IPS-20b (cell line): Measurements from ENCODE around the gene FBN1.

Experiments
- H3K27ac ChIP-seq: one replicate; pipeline ENCODE4 v1.5.1; 2013; ENCODE audit warnings: low read length
- H3K27me3 ChIP-seq: 2 replicates; pipeline ENCODE4 v1.6.1; 2013; ENCODE audit warnings: mild to moderate bottlenecking, low read length, inconsistent platforms; ENCODE audit not compliant: insufficient read depth
- H3K36me3 ChIP-seq: 2 replicates; pipeline ENCODE4 v1.6.1; 2013; ENCODE audit warnings: low read depth, mild to moderate bottlenecking, inconsistent platforms, low read length, moderate library complexity; ENCODE audit not compliant: insufficient read depth
- H3K4me1 ChIP-seq: 2 replicates; pipeline ENCODE4 v1.6.1; 2013; ENCODE audit warnings: mild to moderate bottlenecking, control low read depth, inconsistent platforms, low read length, moderate library complexity; ENCODE audit not compliant: insufficient read depth
- H3K4me3 ChIP-seq: 2 replicates; pipeline ENCODE4 v1.5.1; 2013; ENCODE audit warnings: mild to moderate bottlenecking, low read length, inconsistent platforms
- H3K9ac ChIP-seq: 2 replicates; pipeline ENCODE4 v1.6.1; 2013; ENCODE audit warnings: low read depth, mild to moderate bottlenecking, inconsistent platforms, low read length, moderate library complexity
- H3K9me3 ChIP-seq: 2 replicates; pipeline ENCODE4 v1.6.1; 2013; ENCODE audit warnings: mild to moderate bottlenecking, low read depth, low read length, inconsistent platforms; ENCODE audit not compliant: insufficient read depth

The FBN1 gene

GRCh38 chr15:48577469-48577868 is 68.0 kb downstream of the FBN1 start:
- H3K4me1 ChIP-seq = no peaks in the 10 kb centered on the region
- H3K27ac ChIP-seq = no peak overlapping the region
- H3K27me3 ChIP-seq = no peaks in the 10 kb centered on the region
- no peak overlapping the region for H3K4me3 ChIP-seq
- H3K36me3 ChIP-seq = no peaks in the 10 kb centered on the region
- no peak overlapping the region for H3K9ac ChIP-seq
- no peaks in the 10 kb centered on the region for H3K9me3 ChIP-seq

GRCh38 chr15:48574187-48574586 is 71.3 kb downstream of the FBN1 start:
- Histone ChIP-seq H3K4me1 (no peaks in the 10 kb centered on the region), H3K27ac (no peak overlapping the region), H3K36me3 (no peaks in the 10 kb centered on the region), H3K4me3 (no peak overlapping the region), H3K9me3 (no peaks in the 10 kb centered on the region), H3K27me3 (no peaks in the 10 kb centered on the region), H3K9ac (no peak overlapping the region)

GRCh38 chr15:48573780-48574179 is 71.7 kb downstream of the FBN1 start:
- H3K9me3 ChIP-seq = no peaks in the 10 kb centered on the region
- no peaks in the 10 kb centered on the region for H3K27me3 ChIP-seq
- H3K4me1 ChIP-seq = no peaks in the 10 kb centered on the region
- H3K9ac ChIP-seq = no peak overlapping the region
- H3K27ac ChIP-seq = no peak overlapping the region
- H3K36me3 ChIP-seq = no peaks in the 10 kb centered on the region
- no peak overlapping the region for H3K4me3 ChIP-seq

GRCh38 chr15:48572823-48573222 is 72.7 kb downstream of the FBN1 start:
- H3K9ac ChIP-seq = no peak overlapping the region
- no peak overlapping the region for H3K4me3 ChIP-seq
- H3K27me3 ChIP-seq = no peaks in the 10 kb centered on the region
- H3K36me3 ChIP-seq = no peaks in the 10 kb centered on the region
- no peaks in the 10 kb centered on the region for H3K4me1 ChIP-seq
- no peaks in the 10 kb centered on the region for H3K9me3 ChIP-seq
- no peak overlapping the region for H3K27ac ChIP-seq

GRCh38 chr15:48571510-48571909 is 74.0 kb downstream of the FBN1 start:
- Histone ChIP-seq H3K9me3 (no peaks in the 10 kb centered on the region), H3K4me3 (no peak overlapping the region), H3K4me1 (no peaks in the 10 kb centered on the region; the same call in 1 of the 2 replicates), H3K36me3 (no peaks in the 10 kb centered on the region), H3K27ac (no peak overlapping the region), H3K9ac (no peak overlapping the region), H3K27me3 (no peaks in the 10 kb centered on the region)

- no peak overlapping the region for H3K27ac ChIP-seq
- no peaks in the 10 kb centered on the region for H3K9me3 ChIP-seq
- no peak overlapping the region for H3K9ac ChIP-seq
- no peaks in the 10 kb centered on the region for H3K27me3 ChIP-seq
- no peaks in the 10 kb centered on the region for H3K36me3 ChIP-seq
- no peak overlapping the region for H3K4me3 ChIP-seq
- H3K4me1 ChIP-seq = no peaks in the 10 kb centered on the region; the same call in 1 of the 2 replicates
Measured at GRCh38 chr15:48570822-48571221, 74.7 kb downstream of the FBN1 start.

- Histone ChIP-seq H3K36me3 (no peaks in the 10 kb centered on the region), H3K9me3 (no peaks in the 10 kb centered on the region), H3K27ac (no peak overlapping the region), H3K4me3 (no peak overlapping the region), H3K9ac (no peak overlapping the region), H3K4me1 (no peaks in the 10 kb centered on the region; the same call in 1 of the 2 replicates), H3K27me3 (no peaks in the 10 kb centered on the region)
Measured at GRCh38 chr15:48569591-48570302, 75.8 kb downstream of the FBN1 start.

- Histone ChIP-seq H3K36me3 (no peaks in the 10 kb centered on the region), H3K9me3 (no peaks in the 10 kb centered on the region), H3K9ac (no peak overlapping the region), H3K4me1 (no peaks in the 10 kb centered on the region; the same call in 1 of the 2 replicates), H3K4me3 (no peak overlapping the region), H3K27me3 (no peaks in the 10 kb centered on the region), H3K27ac (no peak overlapping the region)
Measured at GRCh38 chr15:48566668-48567067, 78.8 kb downstream of the FBN1 start.

- Histone ChIP-seq H3K27ac (no peak overlapping the region), H3K9me3 (no peaks in the 10 kb centered on the region), H3K4me3 (no peak overlapping the region), H3K9ac (no peak overlapping the region), H3K27me3 (no peaks in the 10 kb centered on the region), H3K36me3 (no peaks in the 10 kb centered on the region), H3K4me1 (no peaks in the 10 kb centered on the region; the same call in 1 of the 2 replicates)
Measured at GRCh38 chr15:48565560-48566482, 79.7 kb downstream of the FBN1 start.

- no peak overlapping the region for H3K9ac ChIP-seq
- H3K27ac ChIP-seq = no peak overlapping the region
Measured at GRCh38 chr15:48564690-48565089, 80.8 kb downstream of the FBN1 start.

GRCh38 chr15:48563934-48564333 is 81.6 kb downstream of the FBN1 start:
- Histone ChIP-seq H3K9ac (no peak overlapping the region), H3K27me3 (no peaks in the 10 kb centered on the region), H3K4me1 (no peaks in the 10 kb centered on the region; the same call in 1 of the 2 replicates), H3K4me3 (no peak overlapping the region), H3K36me3 (no peaks in the 10 kb centered on the region), H3K27ac (no peak overlapping the region), H3K9me3 (no peaks in the 10 kb centered on the region)

More at GRCh38 chr15:48564690-48565089, 80.8 kb downstream of the FBN1 start:
- Histone ChIP-seq H3K27me3 (no peaks in the 10 kb centered on the region), H3K4me3 (no peak overlapping the region), H3K4me1 (no peaks in the 10 kb centered on the region; the same call in 1 of the 2 replicates), H3K36me3 (no peaks in the 10 kb centered on the region), H3K9me3 (no peaks in the 10 kb centered on the region)
